ENCODE results near the gene CDH12.

DNA sequence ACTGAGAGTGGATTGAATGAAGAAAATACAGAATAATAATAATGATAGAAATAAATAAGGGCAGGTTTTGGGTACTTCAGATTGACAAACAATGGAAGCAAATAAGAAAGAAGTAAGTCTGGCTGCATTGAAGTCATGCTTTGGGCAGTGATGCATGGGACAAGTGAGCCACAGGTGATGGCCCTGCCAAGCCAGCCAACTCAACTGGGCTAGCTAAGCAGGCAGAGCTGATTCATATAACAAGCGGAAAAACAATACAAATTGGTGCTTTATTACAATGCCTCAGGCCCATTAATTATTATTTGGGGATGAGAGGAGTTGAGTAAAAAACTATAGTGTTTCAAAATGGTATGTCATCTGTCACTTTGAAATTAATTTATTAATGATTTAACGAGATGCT is 502.0 kb downstream of the CDH12 start:
- TF ChIP-seq, protein P1, sequence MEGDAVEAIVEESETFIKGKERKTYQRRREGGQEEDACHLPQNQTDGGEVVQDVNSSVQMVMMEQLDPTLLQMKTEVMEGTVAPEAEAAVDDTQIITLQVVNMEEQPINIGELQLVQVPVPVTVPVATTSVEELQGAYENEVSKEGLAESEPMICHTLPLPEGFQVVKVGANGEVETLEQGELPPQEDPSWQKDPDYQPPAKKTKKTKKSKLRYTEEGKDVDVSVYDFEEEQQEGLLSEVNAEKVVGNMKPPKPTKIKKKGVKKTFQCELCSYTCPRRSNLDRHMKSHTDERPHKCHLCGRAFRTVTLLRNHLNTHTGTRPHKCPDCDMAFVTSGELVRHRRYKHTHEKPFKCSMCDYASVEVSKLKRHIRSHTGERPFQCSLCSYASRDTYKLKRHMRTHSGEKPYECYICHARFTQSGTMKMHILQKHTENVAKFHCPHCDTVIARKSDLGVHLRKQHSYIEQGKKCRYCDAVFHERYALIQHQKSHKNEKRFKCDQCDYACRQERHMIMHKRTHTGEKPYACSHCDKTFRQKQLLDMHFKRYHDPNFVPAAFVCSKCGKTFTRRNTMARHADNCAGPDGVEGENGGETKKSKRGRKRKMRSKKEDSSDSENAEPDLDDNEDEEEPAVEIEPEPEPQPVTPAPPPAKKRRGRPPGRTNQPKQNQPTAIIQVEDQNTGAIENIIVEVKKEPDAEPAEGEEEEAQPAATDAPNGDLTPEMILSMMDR (IDR thresholded peaks at IDR 0.05; ENCODE audit: insufficient read depth, low read length, poor library complexity, severe bottlenecking): no peak
- no peak for TF ChIP-seq EZH2phosphoT487 (conservative IDR thresholded peaks at IDR 0.05; ENCODE audit: low read length)
